OCI-LY1 (cell line): ENCODE results near the gene TESPA1.

Source experiments
- H2AFZ ChIP-seq: fragments of 200-600 bp; sonication (generic), shearing (Covaris generic); 2 replicates; pipeline ENCODE4 v1.6.0; 2014; ENCODE audit warnings: antibody characterized with exemption, mild to moderate bottlenecking, low read length
- H3F3A ChIP-seq: fragments of 200-600 bp; sonication (generic), shearing (Covaris generic); 2 replicates; pipeline ENCODE4 v1.6.0; 2014; ENCODE audit warnings: mild to moderate bottlenecking, antibody characterized with exemption, low read length, moderate library complexity; ENCODE audit not compliant: insufficient read depth
- H3K27ac ChIP-seq: fragments of 200-600 bp; sonication (generic); 2 replicates; pipeline ENCODE4 v1.5.1; 2014; ENCODE audit warnings: low read length, mixed run types, mild to moderate bottlenecking, low read depth; ENCODE audit not compliant: poor library complexity, severe bottlenecking
- H3K27me3 ChIP-seq: fragments of 200-600 bp; sonication (generic); 2 replicates; pipeline ENCODE4 v1.6.0; 2014; ENCODE audit warnings: antibody characterized with exemption, mild to moderate bottlenecking, low read length, moderate library complexity; ENCODE audit not compliant: insufficient read depth
- H3K36me3 ChIP-seq: fragments of 200-600 bp; sonication (generic); 2 replicates; pipeline ENCODE4 v1.6.1; 2014; ENCODE audit warnings: mild to moderate bottlenecking, antibody characterized with exemption, low read length, moderate library complexity, mixed read lengths; ENCODE audit not compliant: insufficient read depth
- H3K4me1 ChIP-seq: fragments of 200-600 bp; sonication (generic); 2 replicates; pipeline ENCODE4 v1.5.1; 2014; ENCODE audit warnings: mild to moderate bottlenecking, low read length, moderate library complexity; ENCODE audit not compliant: insufficient read depth, severe bottlenecking
- H3K4me2 ChIP-seq: fragments of 200-600 bp; sonication (generic), shearing (Covaris generic); 2 replicates; pipeline ENCODE4 v1.6.1; 2014; ENCODE audit warnings: low read length
- H3K4me3 ChIP-seq: fragments of 200-600 bp; sonication (generic); 2 replicates; pipeline ENCODE4 v1.5.1; 2014; ENCODE audit warnings: low read length, low read depth, mild to moderate bottlenecking, mixed read lengths; ENCODE audit not compliant: poor library complexity, severe bottlenecking
- H3K79me2 ChIP-seq: fragments of 200-600 bp; shearing (Covaris generic); 2 replicates; pipeline ENCODE4 v1.6.1; 2016; ENCODE audit warnings: mixed run types, low read length, mixed read lengths; ENCODE audit not compliant: insufficient read depth
- H3K9ac ChIP-seq: fragments of 200-600 bp; sonication (generic), shearing (Covaris generic); 2 replicates; pipeline ENCODE4 v1.6.1; 2014; ENCODE audit warnings: mild to moderate bottlenecking, low read length, mixed read lengths
- H3K9me2 ChIP-seq: fragments of 200-600 bp; sonication (generic), shearing (Covaris generic); 2 replicates; pipeline ENCODE4 v1.6.1; 2014; ENCODE audit warnings: low read depth, mild to moderate bottlenecking, low read length, mixed read lengths
- H3K9me3 ChIP-seq: fragments of 200-600 bp; shearing (Covaris generic); 2 replicates; pipeline ENCODE4 v1.6.1; 2014; ENCODE audit warnings: low read length, mixed read lengths
- H4K20me1 ChIP-seq: fragments of 200-600 bp; sonication (generic), shearing (Covaris generic); 2 replicates; pipeline ENCODE4 v1.6.0; 2016; ENCODE audit warnings: mild to moderate bottlenecking, low read length; ENCODE audit not compliant: insufficient read depth
- CTCF ChIP-seq: fragments of 200-600 bp; sonication (generic), shearing (Covaris generic); IDR thresholded peaks from 2 replicates; pipeline ENCODE4 v1.5.1; 2017; ENCODE audit warnings: mild to moderate bottlenecking, antibody characterized with exemption, low read length, moderate library complexity, mixed read lengths
- EZH2 ChIP-seq: fragments of 200-600 bp; sonication (generic), shearing (Covaris generic); IDR thresholded peaks from 2 replicates; pipeline ENCODE4 v1.8.0; 2017; ENCODE audit warnings: borderline replicate concordance, mixed run types, mild to moderate bottlenecking, antibody characterized with exemption, low read length, moderate library complexity, mixed read lengths

Gene TESPA1

DNA sequence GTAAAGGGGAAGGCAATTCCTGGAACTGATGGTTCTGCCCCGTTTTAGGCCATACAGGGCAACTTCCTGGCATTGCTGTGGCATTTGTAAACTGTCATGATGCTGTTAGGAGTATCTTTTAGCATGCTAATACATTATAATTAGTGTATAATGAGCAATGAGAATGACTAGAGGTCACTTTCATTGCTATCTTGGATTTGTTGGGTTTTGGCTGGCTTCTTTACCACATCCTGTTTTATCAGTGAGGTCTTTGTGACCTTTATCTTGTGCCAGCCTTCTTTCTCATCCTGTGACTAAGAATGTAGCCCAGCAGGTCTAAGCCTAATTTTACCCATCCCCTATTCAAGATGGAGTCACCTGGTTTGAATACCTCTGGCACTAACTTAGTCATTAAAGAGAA is 51.2 kb downstream of the TESPA1 start:
- H2AFZ ChIP-seq = no peak overlapping the region
- TF ChIP-seq EZH2 (no peak), CTCF (no peak)
- no peaks in the 10 kb centered on the region for H3K9me2 ChIP-seq
- no peak overlapping the region for H3K27ac ChIP-seq
- H3K4me3 ChIP-seq = no peak overlapping the region
- H3K9ac ChIP-seq = no peak overlapping the region
- H3K27me3 ChIP-seq = no peaks in the 10 kb centered on the region
- no peak overlapping the region for H3K4me2 ChIP-seq
- H3K36me3 ChIP-seq = no peaks in the 10 kb centered on the region
- H4K20me1 ChIP-seq = no peaks in the 10 kb centered on the region
- H3F3A ChIP-seq = no peaks in the 10 kb centered on the region
- no peaks in the 10 kb centered on the region for H3K4me1 ChIP-seq
- no peaks in the 10 kb centered on the region for H3K79me2 ChIP-seq
- no peaks in the 10 kb centered on the region for H3K9me3 ChIP-seq

DNA sequence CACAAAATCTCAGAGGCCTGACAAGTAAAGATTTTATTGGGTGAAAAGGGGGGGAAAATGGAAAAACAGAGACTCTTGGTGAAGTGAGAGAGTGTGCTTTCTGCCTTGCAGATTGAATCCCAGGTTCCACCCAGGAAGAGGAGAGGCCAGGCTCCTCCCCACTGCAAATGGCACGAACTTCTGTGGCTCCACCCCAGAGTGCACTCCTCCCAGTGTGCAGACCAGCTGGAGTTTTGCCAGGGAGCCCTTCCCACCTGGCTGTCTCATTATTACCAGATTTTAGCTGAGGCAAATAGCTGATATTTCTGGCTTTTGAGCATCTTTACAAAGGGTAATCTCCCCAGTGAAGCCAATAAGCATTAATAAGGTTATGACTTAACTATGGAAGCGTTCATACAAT is 51.9 kb downstream of the TESPA1 start:
- Histone ChIP-seq H3K4me2 (no peak overlapping the region), H3K36me3 (no peaks in the 10 kb centered on the region), H3K27ac (no peak overlapping the region), H3K9me2 (no peaks in the 10 kb centered on the region), H3K79me2 (no peaks in the 10 kb centered on the region), H4K20me1 (no peaks in the 10 kb centered on the region), H3K9ac (no peak overlapping the region), H3K4me3 (no peak overlapping the region), H3F3A (no peaks in the 10 kb centered on the region), H3K27me3 (no peaks in the 10 kb centered on the region), H3K4me1 (no peaks in the 10 kb centered on the region), H2AFZ (no peak overlapping the region), H3K9me3 (no peaks in the 10 kb centered on the region)
- TF ChIP-seq EZH2 (no peak), CTCF (no peak)

DNA sequence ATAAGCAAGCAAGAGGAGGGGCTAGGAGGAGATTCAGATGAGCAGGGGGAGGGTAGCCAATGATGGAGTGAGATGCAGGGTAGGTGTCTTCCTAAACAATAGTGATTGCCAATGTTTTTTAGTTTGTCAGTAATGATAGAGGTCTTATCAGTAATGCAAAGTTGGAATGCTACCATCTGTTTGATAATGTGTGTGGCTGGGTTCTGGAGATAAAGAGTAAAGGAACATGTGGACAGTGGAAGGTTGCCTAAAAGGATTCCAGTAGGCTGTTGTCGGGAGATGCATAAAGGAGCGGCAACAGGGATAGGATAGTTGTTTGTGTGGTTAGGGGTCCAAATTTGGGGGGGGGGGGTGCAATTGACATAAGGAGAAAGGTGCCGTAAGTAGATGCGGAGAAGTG is 52.5 kb downstream of the TESPA1 start:
- no peak overlapping the region for H2AFZ ChIP-seq
- no peaks in the 10 kb centered on the region for H3K4me1 ChIP-seq
- H3K79me2 ChIP-seq = no peaks in the 10 kb centered on the region
- no peaks in the 10 kb centered on the region for H3K9me3 ChIP-seq
- no peaks in the 10 kb centered on the region for H3K36me3 ChIP-seq
- no peaks in the 10 kb centered on the region for H4K20me1 ChIP-seq
- H3F3A ChIP-seq = no peaks in the 10 kb centered on the region
- no peak overlapping the region for H3K27ac ChIP-seq
- no peaks in the 10 kb centered on the region for H3K9me2 ChIP-seq
- H3K4me3 ChIP-seq = no peak overlapping the region
- no peak overlapping the region for H3K4me2 ChIP-seq
- TF ChIP-seq EZH2 (no peak), CTCF (no peak)
- H3K27me3 ChIP-seq = no peaks in the 10 kb centered on the region
- no peak overlapping the region for H3K9ac ChIP-seq
